ENCODE measurements around the gene PTPRO.

DNA sequence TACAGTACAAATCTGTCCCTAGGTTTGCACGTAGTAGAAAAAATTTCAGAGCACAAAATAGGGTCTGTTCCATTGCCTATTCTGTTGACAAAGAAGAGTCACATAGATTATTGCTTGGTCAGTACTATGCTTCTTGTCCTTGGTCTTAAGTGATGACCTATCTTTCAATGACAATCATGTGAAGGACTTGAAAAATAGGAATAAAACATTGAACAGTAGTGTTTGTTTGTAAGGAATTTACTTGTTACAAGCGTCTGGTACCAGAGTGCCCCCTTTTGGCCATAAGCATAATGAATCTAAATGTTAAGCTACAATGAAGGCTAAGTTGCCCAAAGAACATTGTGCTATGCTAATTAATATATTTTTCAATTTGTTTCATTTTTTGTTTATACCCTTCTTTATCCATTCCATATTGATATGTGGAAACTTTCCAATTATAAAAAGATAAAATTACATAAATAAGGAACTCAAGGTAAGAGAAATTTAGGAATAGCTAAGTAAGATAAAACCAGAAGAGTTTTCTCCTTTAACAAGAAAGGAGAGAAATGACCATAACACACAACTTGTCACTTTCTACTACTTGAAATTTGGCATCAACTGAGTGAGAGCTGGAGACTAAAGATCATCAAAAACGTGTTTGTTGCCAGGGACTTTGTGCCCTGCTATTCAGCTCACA is 262.2 kb downstream of the PTPRO start:
- TF ChIP-seq, protein P1, sequence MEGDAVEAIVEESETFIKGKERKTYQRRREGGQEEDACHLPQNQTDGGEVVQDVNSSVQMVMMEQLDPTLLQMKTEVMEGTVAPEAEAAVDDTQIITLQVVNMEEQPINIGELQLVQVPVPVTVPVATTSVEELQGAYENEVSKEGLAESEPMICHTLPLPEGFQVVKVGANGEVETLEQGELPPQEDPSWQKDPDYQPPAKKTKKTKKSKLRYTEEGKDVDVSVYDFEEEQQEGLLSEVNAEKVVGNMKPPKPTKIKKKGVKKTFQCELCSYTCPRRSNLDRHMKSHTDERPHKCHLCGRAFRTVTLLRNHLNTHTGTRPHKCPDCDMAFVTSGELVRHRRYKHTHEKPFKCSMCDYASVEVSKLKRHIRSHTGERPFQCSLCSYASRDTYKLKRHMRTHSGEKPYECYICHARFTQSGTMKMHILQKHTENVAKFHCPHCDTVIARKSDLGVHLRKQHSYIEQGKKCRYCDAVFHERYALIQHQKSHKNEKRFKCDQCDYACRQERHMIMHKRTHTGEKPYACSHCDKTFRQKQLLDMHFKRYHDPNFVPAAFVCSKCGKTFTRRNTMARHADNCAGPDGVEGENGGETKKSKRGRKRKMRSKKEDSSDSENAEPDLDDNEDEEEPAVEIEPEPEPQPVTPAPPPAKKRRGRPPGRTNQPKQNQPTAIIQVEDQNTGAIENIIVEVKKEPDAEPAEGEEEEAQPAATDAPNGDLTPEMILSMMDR (optimal IDR thresholded peaks at IDR 0.05 in 1 of 3, IDR thresholded peaks at IDR 0.05 in 1 of 3, conservative IDR thresholded peaks at IDR 0.05 in 1 of 3; ENCODE audit: extremely low read depth in 1 of 3, insufficient read depth in 2 of 3, low read length in 3 of 3) = peak in 2 of 3 experiments; percentile 50 to 52
- no peak for TF ChIP-seq EZH2 (IDR thresholded peaks at IDR 0.05; ENCODE audit: low read length)

Measured in keratinocyte (primary cell).